GM12892 (cell line): ENCODE results near the gene SCPEP1.

Experiments used
- POLR2A ChIP-seq: IDR thresholded peaks from 2 replicates; pipeline ENCODE4 v1.6.1; 2011; ENCODE audit warnings: low read depth, low read length, control low read depth
- POLR2AphosphoS5 ChIP-seq: IDR thresholded peaks from 2 replicates; pipeline ENCODE4 v1.6.1; 2011; ENCODE audit warnings: low read depth, low read length, control low read depth
- TAF1 ChIP-seq: IDR thresholded peaks from 2 replicates; pipeline ENCODE4 v1.6.1; 2011; ENCODE audit warnings: low read depth, mild to moderate bottlenecking, control low read depth, low read length, borderline replicate concordance

GRCh38 chr17:56994009-56994792, 16.3 kb downstream of the SCPEP1 start:
- TF ChIP-seq POLR2AphosphoS5: no peak
- no peak for TF ChIP-seq POLR2A
- TF ChIP-seq TAF1: no peak
